Peyer's patch (tissue), 4 donors: ENCODE data around the gene NOS1AP.

Source experiments
- CTCF ChIP-seq, 6 experiments: fragments of 450-650 bp in 4 of 6; fragments of 200-600 bp in 2 of 6; sonication (generic) in 1 of 6; IDR thresholded peaks; one replicate each; pipeline ENCODE4 v1.5.1; 2017 to 2019; ENCODE audit warnings: antibody characterized with exemption in 6 of 6, mild to moderate bottlenecking in 3 of 6, moderate library complexity in 1 of 6
- POLR2A ChIP-seq, 2 donors: fragments of 450-650 bp; IDR thresholded peaks; one replicate each; pipeline ENCODE4 v1.5.1; 2017; ENCODE audit warnings: antibody characterized with exemption in 2 of 2, mild to moderate bottlenecking in 2 of 2, moderate library complexity in 2 of 2

GRCh38 chr1:162213281-162213912, 143.9 kb downstream of the NOS1AP start:
- no peak for TF ChIP-seq CTCF (IDR thresholded peaks at IDR 0.05)
- no peak for TF ChIP-seq POLR2A (IDR thresholded peaks at IDR 0.05)
